ENCODE data around the gene PTCD3. TPM values are rescaled to one million over a fixed set of nuclear protein-coding genes. Genes with fewer than 3 reads are reported as not detected.

Gene PTCD3
- total RNA-seq, 2 donors from 2014 or later = 193 to 230 TPM

DNA sequence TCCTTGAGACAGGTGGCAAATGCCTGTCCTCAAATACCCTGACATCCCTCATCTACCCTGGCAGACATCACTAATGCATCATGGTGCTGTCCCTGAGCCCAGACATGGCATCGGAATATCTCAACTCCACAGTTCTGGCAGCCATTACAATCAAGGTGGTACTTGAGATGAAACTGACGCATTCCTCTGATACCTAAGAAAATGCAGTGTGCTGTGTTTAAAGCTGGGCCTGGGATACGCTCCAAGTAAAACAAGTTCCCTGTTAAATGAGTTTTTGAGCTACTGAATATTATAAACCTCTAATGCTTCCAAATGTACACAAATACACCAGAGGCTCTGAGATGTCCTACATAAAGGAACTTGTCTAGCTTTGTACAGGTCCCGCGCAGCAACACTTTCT is 30.1 kb upstream of the PTCD3 start:
- DNase-seq (ENCODE audit: low spot score in 2 of 2) = no peak
- no peaks in the 10 kb centered on the region for H3K9me3 Mint-ChIP-seq
- no peak for ATAC-seq
- peaks cover 19 to 30% of the 10 kb centered on the region in 2 donors for H3K36me3 Mint-ChIP-seq
- H3K27ac Mint-ChIP-seq = no peak overlapping the region

DNA sequence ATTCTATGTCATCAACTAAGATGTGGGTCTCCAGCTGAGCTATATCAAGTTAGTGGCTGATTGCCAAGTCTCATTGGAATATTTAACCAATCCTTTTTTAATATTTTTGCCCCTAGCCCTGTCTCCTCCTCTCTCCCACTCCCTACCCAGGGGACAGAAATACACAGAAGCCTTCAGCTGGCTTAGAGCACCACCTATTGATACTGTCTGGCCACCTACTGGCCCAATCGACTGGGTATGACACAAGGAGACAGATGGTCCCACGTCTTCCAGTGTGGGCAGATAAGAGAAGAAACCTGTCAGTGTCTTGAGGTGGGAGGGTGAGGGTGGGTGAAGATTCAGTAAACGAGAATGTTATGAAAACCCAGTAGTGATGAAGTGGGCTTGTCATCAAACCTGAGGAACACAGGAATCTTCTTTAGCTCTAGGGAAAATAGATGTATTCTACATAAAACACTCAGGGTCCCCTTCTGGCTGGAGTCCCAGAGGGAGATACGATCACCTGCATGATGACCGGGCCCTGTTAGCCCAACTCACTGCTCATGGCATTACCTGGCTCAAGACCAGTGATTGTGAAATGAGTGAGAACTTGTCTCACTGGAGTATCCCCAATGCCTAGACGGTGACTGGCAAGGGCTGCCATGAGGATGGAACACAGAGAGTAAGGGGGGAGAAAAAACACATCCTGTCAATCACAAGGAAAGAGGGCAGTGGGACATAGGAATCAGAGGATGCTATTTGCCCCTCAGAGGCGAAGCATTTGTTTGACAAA is 27.1 kb upstream of the PTCD3 start:
- ATAC-seq (peak; percentile 46 to 69), DNase-seq (ENCODE audit: low spot score in 2 of 2) (no peak)
- H3K27ac Mint-ChIP-seq = no peak overlapping the region
- H3K9me3 Mint-ChIP-seq = no peaks in the 10 kb centered on the region
- H3K36me3 Mint-ChIP-seq = peaks cover 6 to 7% of the 10 kb centered on the region in 2 donors

DNA sequence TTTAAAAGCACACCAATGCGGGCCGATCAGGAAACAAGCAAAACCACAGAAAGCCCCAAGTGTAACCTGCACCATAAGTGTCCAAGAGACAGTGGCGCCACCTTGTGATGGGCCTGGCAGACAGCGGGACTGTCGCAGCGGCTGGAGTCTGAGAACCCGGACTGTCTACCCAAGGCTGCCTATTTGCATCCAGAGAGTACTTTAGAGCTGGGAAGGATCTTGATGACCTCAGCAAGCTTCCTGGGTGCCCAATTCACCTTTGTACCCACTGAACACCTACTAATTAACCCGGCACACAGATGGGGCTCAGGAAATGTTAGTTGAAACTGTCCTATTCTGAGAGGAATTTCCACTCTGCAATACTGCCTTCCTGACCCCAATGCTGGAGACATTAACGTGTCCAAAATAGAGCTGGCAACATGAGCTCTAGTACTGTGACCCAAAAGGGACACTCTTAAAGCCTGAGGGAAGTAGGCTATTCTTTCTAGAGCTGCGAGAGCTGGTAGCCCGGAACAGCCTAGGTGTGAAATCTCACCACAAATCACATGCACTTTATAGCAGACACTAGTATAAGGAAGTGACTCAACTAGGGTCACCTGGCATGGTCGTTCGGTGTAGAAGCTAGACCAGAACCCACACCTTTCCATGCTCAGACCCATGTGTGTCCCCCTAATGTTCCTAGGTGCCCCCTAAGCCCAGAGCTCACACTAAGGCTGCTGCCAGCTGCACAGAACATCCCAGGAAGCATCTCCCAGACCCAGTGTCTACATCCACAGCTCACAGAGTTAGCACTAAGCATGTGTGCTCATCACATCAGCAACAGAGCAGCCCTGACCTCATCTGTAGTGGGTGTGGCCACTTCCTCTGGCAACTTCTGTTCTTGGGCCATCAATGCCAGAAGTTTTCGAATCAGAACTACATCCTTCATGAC is 25.8 kb upstream of the PTCD3 start:
- Mint-ChIP-seq H3K27ac (peak overlapping the region in 1 of 2 donors; percentile 35), H3K9me3 (no peaks in the 10 kb centered on the region), H3K36me3 (peaks cover 5 to 6% of the 10 kb centered on the region in 2 donors)
- peak; percentile 62 to 82 for DNase-seq (ENCODE audit: low spot score in 2 of 2)
- ATAC-seq = peak; percentile 79 to 86

DNA sequence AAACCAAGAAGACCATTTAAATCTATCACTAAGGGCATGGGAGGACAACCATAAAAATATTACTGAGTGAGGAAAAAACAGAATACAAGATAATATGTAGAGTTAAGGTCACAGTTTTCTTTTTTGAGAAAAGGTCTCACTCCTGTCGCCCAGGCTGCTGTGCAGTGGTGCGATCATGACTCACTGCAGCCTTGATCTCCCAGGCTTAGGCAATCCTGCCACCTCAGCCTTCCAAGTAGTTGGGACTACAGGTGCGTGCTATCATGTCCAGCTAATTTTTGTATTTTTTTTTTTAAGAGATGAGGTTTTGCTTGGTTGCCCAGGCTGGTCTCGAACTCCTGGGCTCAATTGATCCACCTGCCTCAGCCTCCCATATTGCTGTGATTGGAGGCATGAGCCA is 24.3 kb upstream of the PTCD3 start:
- no peaks in the 10 kb centered on the region for H3K9me3 Mint-ChIP-seq
- DNase-seq (ENCODE audit: low spot score in 2 of 2) = no peak
- H3K36me3 Mint-ChIP-seq = peaks cover 5 to 6% of the 10 kb centered on the region in 2 donors
- ATAC-seq = no peak
- no peak overlapping the region for H3K27ac Mint-ChIP-seq

DNA sequence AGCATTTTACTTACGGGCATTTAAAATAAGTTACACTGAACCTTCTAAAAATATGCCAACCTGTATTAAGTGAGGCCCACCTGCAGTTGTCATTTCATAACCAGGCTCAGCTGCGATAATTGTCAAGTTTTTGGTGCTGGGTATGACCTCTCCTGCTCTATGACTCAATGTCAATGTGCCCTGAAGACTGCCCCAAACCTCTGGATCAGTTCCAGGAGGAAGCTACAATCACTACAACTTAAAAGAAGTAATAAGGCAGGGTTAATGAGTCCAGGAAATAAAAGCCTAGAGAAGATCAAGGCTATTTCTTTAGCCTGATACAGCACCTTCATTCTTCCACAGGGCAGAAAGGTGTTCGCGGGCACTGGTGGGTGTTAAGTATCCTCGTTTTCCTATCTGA is 23.3 kb upstream of the PTCD3 start:
- no peak for ATAC-seq
- DNase-seq (ENCODE audit: low spot score in 2 of 2) = no peak
- no peak overlapping the region for H3K27ac Mint-ChIP-seq
- no peaks in the 10 kb centered on the region for H3K9me3 Mint-ChIP-seq
- peaks cover 5 to 9% of the 10 kb centered on the region in 2 donors for H3K36me3 Mint-ChIP-seq

DNA sequence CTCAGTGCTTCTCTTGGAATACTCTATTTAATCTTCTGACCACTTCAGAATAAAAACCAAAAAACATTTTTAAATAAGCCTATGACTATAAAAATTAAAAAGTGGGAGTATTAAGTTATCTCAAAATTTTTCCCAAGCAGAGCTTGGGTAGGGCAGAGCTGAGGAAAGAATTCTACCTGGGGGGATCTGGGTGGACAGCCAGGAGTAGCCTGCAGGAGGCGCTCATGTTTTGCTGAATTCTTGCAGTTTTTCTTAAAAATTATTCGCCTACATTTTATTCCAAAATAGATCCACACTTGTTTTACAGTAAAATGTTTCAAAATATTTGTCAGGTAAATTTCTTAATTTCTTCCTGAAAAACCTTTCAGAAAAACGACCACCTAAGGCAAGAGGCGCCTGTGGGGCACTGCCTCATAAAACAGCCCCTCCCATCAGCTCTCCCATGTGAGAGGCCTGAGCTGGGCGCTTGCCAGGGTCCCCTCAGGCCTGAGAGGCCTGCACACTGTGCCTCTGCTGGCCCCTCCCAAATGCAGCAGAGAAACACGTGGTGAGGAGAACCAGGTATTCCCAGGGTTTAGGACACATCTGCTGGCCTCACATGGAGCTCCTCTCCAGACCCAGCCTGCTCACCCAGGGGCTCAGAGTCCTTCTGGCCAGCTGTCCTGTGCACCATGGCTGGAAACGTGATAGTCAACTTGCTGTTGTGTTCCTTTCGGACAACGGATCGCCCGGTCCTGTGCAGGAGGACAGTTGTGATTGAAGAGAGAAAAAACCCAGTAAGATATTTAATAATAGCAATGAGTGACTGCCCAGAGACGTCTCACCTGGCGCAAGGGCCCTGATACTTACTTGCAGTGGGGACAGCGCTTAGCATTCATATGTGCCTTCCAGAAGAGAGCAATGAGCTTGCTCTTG is 17.8 kb upstream of the PTCD3 start:
- DNase-seq (ENCODE audit: low spot score in 2 of 2) (no peak), ATAC-seq (no peak)
- Mint-ChIP-seq H3K9me3 (no peaks in the 10 kb centered on the region), H3K27ac (no peak overlapping the region), H3K36me3 (peaks cover 6 to 18% of the 10 kb centered on the region in 2 donors)

DNA sequence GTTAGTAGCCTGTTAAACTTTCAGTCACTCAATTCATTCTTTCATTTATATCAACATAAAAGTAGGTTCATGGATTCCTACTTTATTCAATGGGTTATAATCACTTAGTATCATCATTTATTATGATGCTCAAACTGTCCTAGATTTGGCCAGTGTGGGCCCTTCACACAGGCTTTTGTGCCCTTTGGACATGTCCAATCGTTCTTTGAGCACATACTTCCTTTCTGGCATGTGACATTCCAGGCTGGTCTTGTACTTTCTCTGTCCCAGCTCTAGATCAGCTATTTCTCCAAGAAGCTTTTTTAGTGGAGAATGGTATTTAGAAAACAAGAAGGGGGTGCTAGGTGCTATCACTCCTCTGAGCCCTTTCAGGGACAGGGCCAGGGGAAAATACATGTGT is 11.8 kb upstream of the PTCD3 start:
- ATAC-seq = no peak
- H3K36me3 Mint-ChIP-seq = peaks cover 24 to 36% of the 10 kb centered on the region in 2 donors
- H3K27ac Mint-ChIP-seq = peak overlapping the region in 1 of 2 donors; percentile 25

DNA sequence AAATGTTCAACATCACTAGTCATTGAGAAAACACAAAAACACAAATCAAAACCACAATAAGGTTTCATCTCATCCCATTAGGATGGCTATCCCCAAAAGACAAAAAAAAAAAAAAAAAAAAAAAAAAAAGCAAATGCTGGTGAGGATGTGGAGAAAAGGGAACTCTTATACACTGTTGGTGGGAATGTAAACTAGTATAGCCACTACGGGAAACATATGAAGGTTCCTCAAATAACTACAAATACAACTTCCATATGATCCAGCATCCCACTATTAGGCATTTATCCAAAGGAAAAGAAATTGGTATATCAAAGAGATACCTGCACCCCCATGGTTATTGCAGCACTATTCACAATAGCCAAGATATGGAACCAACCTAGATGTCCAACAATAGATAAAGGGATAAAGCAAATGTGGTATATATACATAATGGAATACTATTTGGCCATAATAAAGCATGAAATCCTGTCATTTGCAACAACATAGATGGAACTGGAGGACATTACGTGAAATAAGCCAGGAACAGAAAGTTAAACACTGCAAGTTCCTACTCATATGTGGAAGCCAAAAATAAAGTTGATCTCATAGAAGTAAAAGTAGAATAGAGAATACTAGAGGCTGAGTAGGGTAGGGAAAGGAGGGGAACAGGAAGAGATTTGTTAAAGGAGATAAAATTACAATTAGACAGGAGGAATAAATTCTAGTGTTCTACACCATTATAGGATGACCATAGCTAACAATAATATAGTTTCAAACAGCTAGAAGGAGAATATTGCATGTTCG is 8.7 kb upstream of the PTCD3 start:
- Mint-ChIP-seq H3K36me3 (peaks cover 23 to 36% of the 10 kb centered on the region in 2 donors), H3K9me3 (no peaks in the 10 kb centered on the region), H3K27ac (no peak overlapping the region)
- ATAC-seq = no peak
- DNase-seq (ENCODE audit: low spot score in 2 of 2) = no peak

More for the DNA sequence above, 11.8 kb upstream of the PTCD3 start:
- no peaks in the 10 kb centered on the region for H3K9me3 Mint-ChIP-seq
- DNase-seq (ENCODE audit: low spot score in 2 of 2) = no peak

DNA sequence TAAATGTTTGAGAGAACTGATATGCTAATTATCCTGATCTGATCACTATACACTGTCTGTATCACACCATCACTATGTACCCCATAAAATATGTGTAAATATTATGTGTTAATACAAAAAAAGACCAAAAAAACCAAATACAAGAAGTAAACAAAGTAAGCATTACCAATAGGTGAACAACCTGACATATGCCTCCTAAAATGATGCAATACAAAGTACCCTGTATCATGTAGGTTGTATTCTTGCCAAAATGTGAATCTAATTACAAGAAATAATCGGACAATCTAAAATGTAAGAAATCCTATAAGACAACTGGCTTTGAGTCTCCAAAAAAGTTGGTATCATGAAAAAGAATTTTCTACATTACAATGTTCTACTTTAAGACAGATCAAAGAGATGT is 8.1 kb upstream of the PTCD3 start:
- DNase-seq (ENCODE audit: low spot score in 2 of 2) = no peak
- peaks cover 28 to 42% of the 10 kb centered on the region in 2 donors for H3K36me3 Mint-ChIP-seq
- no peaks in the 10 kb centered on the region for H3K9me3 Mint-ChIP-seq
- no peak overlapping the region for H3K27ac Mint-ChIP-seq
- ATAC-seq = no peak

DNA sequence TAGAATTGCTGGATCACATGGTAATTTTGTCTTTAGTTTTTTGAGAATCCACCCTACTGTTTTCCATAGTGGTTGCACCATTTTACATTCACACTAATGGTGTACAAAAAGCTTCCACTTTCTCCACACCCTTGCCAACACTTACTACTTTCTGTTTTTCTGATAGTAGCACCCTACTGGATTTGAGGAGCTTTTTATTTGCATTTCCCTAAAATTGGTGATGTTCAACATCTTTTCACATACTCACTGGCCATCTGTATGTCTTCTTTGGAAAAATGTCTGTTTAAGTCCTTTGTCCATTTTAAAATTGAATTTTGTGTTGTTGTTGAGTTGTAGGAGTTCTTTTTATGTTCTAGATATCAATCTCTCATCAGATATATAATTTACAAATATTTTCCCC is 3.9 kb upstream of the PTCD3 start:
- peaks cover 44 to 54% of the 10 kb centered on the region in 2 donors for H3K36me3 Mint-ChIP-seq
- ATAC-seq = no peak
- no peak for DNase-seq (ENCODE audit: low spot score in 2 of 2)
- no peaks in the 10 kb centered on the region for H3K9me3 Mint-ChIP-seq
- no peak overlapping the region for H3K27ac Mint-ChIP-seq

DNA sequence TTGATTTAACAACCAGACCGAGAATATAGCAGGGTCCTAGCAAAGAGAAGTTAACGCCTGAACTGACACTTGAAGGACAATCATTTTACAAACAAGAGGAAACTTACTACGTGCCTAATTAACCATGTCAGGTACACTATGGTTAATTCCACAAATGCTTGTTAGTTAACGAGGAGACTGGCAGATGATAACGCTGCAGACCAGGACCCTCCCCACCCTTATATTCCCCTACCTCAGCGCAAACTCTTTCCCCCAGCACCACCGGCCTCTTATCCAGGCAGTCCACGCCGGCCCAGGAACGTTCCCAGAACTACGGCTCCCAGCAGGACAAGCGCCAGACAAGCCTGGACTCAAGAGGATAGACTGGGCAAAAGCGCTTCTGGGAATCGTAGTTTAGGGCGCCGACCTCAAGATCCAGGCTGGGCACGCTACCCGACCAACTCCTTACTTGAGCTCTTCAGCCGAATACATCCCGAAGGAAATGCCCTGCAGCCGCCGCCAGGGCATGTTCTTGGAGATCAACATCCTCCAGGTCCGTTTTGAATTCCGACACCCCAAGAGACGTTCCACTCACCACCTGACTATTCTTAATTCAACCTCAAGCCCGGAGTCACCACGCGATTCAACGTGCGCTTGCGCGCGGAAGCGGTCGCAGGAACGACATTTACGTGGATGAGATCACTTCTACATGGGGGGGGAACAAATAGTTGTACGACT is 625 bp upstream of the PTCD3 start, which contains the start of gene POLR1A:
TSS of gene POLR1A (minus strand) at position 635 of the 717 bp plus-strand sequence. CDS start at position 525, 110 bp downstream.
- Mint-ChIP-seq H3K36me3 (peaks cover 46 to 48% of the 10 kb centered on the region in 2 donors), H3K9me3 (no peaks in the 10 kb centered on the region), H3K27ac (peak within 1 kb of the TSS; percentile 96 to 100)
- DNase-seq (ENCODE audit: low spot score in 2 of 2) = peak; percentile 75 to 88
- ATAC-seq = peak; percentile 85

DNA sequence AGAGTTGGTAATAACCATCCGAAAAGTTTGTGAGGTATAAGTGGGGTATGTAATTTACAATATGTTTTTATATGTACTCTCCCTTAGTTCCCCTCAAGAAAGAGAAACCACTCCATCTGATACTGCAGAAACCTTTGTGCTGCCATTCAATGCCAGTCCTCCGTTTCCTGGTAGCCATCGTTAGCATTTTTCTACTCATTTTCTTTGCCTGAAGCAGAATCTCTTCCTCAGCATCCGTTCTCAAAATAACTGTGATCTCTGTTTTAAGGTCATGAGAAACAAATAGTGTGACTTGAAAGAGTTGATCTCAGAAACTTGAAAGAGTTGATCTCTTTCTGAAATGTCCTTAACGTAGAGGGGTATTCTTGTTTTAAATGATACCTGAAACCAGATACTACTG is 996 bp downstream of the PTCD3 start:
- no peaks in the 10 kb centered on the region for H3K9me3 Mint-ChIP-seq
- H3K27ac Mint-ChIP-seq = peak overlapping the region; percentile 96 to 100
- ATAC-seq (peak; percentile 17 to 27), DNase-seq (ENCODE audit: low spot score in 2 of 2) (no peak)
- peaks cover 50 to 52% of the 10 kb centered on the region in 2 donors for H3K36me3 Mint-ChIP-seq

DNA sequence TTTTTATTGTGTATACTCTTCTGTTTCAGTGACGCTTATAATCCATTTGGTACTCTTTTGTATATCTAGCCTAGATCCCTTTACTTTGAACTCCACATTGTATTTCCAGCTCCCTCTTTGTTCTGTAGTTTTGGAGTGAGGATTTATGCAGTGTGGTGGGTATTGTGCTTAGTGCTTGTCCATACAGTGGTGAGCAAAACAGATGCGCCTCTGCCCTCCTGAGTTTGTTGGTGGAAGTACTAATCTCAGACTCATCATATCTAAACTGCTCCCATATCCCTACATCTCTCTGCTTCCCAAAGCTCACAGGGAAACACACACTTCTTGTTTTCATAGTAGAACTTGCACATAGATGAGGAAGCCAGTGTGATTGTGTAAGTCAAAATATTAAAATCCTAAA is 12.1 kb downstream of the PTCD3 start:
- Mint-ChIP-seq H3K36me3 (peaks cover 5 to 32% of the 10 kb centered on the region in 2 donors), H3K9me3 (no peaks in the 10 kb centered on the region), H3K27ac (no peak overlapping the region)
- DNase-seq (ENCODE audit: low spot score in 2 of 2) = no peak
- ATAC-seq = no peak

DNA sequence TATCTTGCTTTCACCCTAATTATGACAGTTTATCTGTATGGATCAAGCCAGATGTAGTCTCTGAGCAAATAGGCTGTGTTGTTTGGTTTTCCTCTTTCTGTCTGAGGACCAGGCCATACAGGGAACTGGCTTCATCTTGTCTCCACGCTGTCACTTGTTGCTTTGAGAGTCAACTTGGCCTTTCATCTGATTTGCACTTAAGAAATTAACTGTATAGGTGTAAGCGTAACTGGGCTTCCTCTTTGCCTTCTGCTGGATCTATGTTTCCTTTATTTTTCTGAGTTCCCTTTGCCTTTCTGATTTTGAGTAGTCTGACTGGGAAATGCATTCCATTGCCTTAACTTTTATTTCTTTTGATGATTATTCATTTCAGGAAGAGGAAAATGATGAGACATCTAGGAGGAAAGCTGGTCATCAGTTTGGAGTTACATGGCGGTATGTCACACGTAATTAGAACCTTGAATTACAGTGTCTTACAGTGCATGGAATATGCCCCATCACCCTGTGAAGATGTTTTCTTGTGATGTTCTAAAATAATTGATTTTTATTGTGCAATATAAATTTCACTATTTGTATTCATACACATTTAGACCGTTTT is 17.4 kb downstream of the PTCD3 start:
- no peaks in the 10 kb centered on the region for H3K9me3 Mint-ChIP-seq
- peaks cover 6 to 40% of the 10 kb centered on the region in 2 donors for H3K36me3 Mint-ChIP-seq
- DNase-seq (ENCODE audit: low spot score in 2 of 2) (no peak), ATAC-seq (no peak)
- H3K27ac Mint-ChIP-seq = peak overlapping the region in 1 of 2 donors; percentile 61

DNA sequence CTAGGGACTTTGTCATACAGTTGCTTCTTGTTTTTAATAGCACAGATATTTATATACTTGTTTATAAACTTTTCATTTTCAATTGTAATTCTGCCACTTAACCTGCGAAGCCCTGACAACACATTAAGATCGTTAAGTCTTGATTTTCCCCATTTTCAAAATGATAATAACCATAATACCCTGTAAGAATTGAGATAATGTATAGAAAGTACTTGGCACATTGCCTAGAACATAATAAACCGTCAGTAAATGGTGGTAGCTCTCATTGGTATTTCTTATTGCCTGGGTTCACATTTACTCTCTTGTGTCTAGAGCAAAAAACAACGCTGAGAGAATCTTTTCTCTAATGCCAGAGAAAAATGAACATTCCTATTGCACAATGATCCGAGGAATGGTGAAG is 18.6 kb downstream of the PTCD3 start:
- peaks cover 6 to 42% of the 10 kb centered on the region in 2 donors for H3K36me3 Mint-ChIP-seq
- no peak for ATAC-seq
- no peak overlapping the region for H3K27ac Mint-ChIP-seq
- no peaks in the 10 kb centered on the region for H3K9me3 Mint-ChIP-seq
- no peak for DNase-seq (ENCODE audit: low spot score in 2 of 2)
